HG03135 (cell line): ENCODE data around the gene ZNF286A.
"Not testable (repeated sequence)": the region's sequence is repeated elsewhere in the genome, so short reads cannot be mapped to it uniquely, and the experiment has no call there.

ENCODE experiments used
- ATAC-seq: cut with Tn5 transposase; IDR thresholded peaks from one replicate; pipeline ENCODE4 v1.9.1; 2021; ENCODE audit warnings: mild to moderate bottlenecking, moderate library complexity; ENCODE audit not compliant: unreplicated experiment

Gene ZNF286A

GRCh38 chr17:15768865-15769533, 69.4 kb downstream of the ZNF286A start:
- not testable (repeated sequence) for ATAC-seq
